SU-DHL-6 (cell line): ENCODE data around the gene MLST8.

Experiments used
- H2AFZ ChIP-seq: fragments of 200-600 bp; sonication (generic); 2 replicates; pipeline ENCODE4 v1.6.1; 2014; ENCODE audit warnings: low read depth, mild to moderate bottlenecking, moderate library complexity, mixed read lengths, antibody characterized with exemption, low read length; ENCODE audit not compliant: severe bottlenecking
- H3F3A ChIP-seq: fragments of 200-600 bp; shearing (Covaris generic); 2 replicates; pipeline ENCODE4 v1.6.0; 2016; ENCODE audit warnings: antibody characterized with exemption, mild to moderate bottlenecking; ENCODE audit not compliant: insufficient read depth
- H3K27ac ChIP-seq: fragments of 200-600 bp; sonication (generic); 2 replicates; pipeline ENCODE4 v1.5.1; 2016; ENCODE audit warnings: low read depth, mild to moderate bottlenecking, low read length, moderate library complexity, mixed read lengths
- H3K27me3 ChIP-seq: fragments of 200-600 bp; sonication (generic), shearing (Covaris generic); 2 replicates; pipeline ENCODE4 v1.6.0; 2014; ENCODE audit warnings: mild to moderate bottlenecking, low read length
- H3K36me3 ChIP-seq: fragments of 200-600 bp; sonication (generic); 2 replicates; pipeline ENCODE4 v1.6.1; 2014; ENCODE audit warnings: mild to moderate bottlenecking, low read length, mixed read lengths
- H3K4me2 ChIP-seq: fragments of 300-600, 200-600 bp; shearing (Covaris generic), sonication (generic); 2 replicates; pipeline ENCODE4 v1.6.0; 2014; ENCODE audit warnings: low read length, low read depth, mild to moderate bottlenecking; ENCODE audit not compliant: poor library complexity, severe bottlenecking
- H3K4me3 ChIP-seq: fragments of 200-600 bp; sonication (generic); 2 replicates; pipeline ENCODE4 v1.5.1; 2014; ENCODE audit warnings: antibody characterized with exemption, low read length, mild to moderate bottlenecking, mixed read lengths; ENCODE audit not compliant: insufficient read depth, poor library complexity, severe bottlenecking
- H3K79me2 ChIP-seq: fragments of 200-600 bp; sonication (generic); 2 replicates; pipeline ENCODE4 v1.6.1; 2014; ENCODE audit warnings: mild to moderate bottlenecking, low read length, moderate library complexity; ENCODE audit not compliant: insufficient read depth
- H3K9ac ChIP-seq: fragments of 200-600 bp; sonication (generic); 2 replicates; pipeline ENCODE4 v1.7.0; 2014; ENCODE audit warnings: mild to moderate bottlenecking, low read length
- H3K9me2 ChIP-seq: fragments of 200-600 bp; sonication (generic); replicated peaks from 2 replicates; pipeline ENCODE4 v1.6.1; 2014; ENCODE audit warnings: low read length; ENCODE audit not compliant: insufficient read depth
- H3K9me3 ChIP-seq: fragments of 200-600 bp; sonication (generic); 2 replicates; pipeline ENCODE4 v1.6.1; 2014; ENCODE audit warnings: low read length, mixed read lengths; ENCODE audit not compliant: insufficient read depth
- H4K20me1 ChIP-seq: fragments of 200-600 bp; sonication (generic); 2 replicates; pipeline ENCODE4 v1.6.1; 2014; ENCODE audit warnings: low read depth, mild to moderate bottlenecking, antibody characterized with exemption, low read length, moderate library complexity, mixed read lengths
- EZH2phosphoT487 ChIP-seq: fragments of 200-600 bp; sonication (generic), shearing (Covaris generic); conservative IDR thresholded peaks from 2 replicates; pipeline ENCODE4 v1.6.1; 2018; ENCODE audit warnings: mild to moderate bottlenecking, antibody characterized with exemption, low read length, moderate library complexity, mixed read lengths
- TF ChIP-seq, protein P1 (sequence below): fragments of 200-600 bp; sonication (generic); IDR thresholded peaks from one replicate; pipeline ENCODE4 v1.5.1; 2017; ENCODE audit warnings: antibody characterized with exemption, mild to moderate bottlenecking, low read length, moderate library complexity; ENCODE audit not compliant: insufficient read depth, poor library complexity, severe bottlenecking

MLST8 gene

DNA sequence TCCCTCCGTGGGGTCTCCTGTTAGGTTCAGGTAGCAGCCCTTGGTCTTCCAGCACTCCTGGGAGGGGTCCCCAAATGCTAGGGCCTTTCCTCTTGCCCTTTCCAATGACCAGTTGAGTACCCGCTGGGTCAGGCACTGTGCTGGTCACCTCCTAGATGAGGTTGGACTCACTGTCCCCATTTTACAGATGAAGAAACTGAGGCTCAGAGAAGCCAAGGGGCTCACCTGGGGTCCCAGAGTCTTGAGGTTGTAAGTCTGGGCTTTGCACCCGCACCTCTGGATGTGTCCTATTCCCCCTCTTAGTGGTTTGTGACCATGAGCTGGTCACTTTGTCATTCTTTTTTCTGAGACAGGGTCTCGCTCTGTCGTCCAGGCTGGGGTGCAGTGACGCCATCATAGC is 7.5 kb upstream of the MLST8 start:
- Histone ChIP-seq H3F3A (0 out of 2 replicates have a peak, but pooled peaks cover 8% of the 10 kb centered on the region), H3K27me3 (no peaks in the 10 kb centered on the region), H3K79me2 (no peaks in the 10 kb centered on the region), H2AFZ (no peak overlapping the region), H3K36me3 (no peaks in the 10 kb centered on the region), H3K27ac (no peak overlapping the region), H3K4me2 (no peak overlapping the region), H3K9me2 (no peaks in the 10 kb centered on the region), H4K20me1 (no peaks in the 10 kb centered on the region), H3K4me3 (no peak overlapping the region), H3K9ac (no peak overlapping the region), H3K9me3 (no peaks in the 10 kb centered on the region)
- TF ChIP-seq, protein P1, sequence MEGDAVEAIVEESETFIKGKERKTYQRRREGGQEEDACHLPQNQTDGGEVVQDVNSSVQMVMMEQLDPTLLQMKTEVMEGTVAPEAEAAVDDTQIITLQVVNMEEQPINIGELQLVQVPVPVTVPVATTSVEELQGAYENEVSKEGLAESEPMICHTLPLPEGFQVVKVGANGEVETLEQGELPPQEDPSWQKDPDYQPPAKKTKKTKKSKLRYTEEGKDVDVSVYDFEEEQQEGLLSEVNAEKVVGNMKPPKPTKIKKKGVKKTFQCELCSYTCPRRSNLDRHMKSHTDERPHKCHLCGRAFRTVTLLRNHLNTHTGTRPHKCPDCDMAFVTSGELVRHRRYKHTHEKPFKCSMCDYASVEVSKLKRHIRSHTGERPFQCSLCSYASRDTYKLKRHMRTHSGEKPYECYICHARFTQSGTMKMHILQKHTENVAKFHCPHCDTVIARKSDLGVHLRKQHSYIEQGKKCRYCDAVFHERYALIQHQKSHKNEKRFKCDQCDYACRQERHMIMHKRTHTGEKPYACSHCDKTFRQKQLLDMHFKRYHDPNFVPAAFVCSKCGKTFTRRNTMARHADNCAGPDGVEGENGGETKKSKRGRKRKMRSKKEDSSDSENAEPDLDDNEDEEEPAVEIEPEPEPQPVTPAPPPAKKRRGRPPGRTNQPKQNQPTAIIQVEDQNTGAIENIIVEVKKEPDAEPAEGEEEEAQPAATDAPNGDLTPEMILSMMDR: no peak
- no peak for TF ChIP-seq EZH2phosphoT487

DNA sequence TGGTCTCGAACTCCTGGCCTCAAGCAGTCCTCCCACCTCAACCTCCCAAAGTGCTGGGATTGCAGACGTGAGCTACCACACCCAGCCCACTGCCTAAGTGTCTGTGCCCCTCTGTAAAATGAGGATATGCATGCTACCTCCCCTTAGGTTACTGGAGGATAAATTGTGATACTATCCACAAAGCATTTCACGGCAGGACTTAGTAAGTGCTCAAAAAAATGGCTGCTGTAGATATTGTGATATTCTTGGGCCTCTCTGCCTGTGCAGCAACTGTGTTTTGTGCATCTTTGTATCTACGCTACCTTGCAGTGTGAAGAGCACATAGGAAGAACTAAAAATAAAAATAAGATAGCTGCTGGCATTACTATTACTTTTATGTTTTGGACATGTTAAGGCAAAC is 7.0 kb upstream of the MLST8 start:
- Histone ChIP-seq H3K9me3 (no peaks in the 10 kb centered on the region), H4K20me1 (no peaks in the 10 kb centered on the region), H3K79me2 (no peaks in the 10 kb centered on the region), H3K4me3 (no peak overlapping the region), H3K9me2 (no peaks in the 10 kb centered on the region), H3F3A (0 out of 2 replicates have a peak, but pooled peaks cover 8% of the 10 kb centered on the region), H3K27ac (no peak overlapping the region), H3K36me3 (no peaks in the 10 kb centered on the region), H3K27me3 (no peaks in the 10 kb centered on the region), H3K9ac (no peak overlapping the region), H2AFZ (no peak overlapping the region), H3K4me2 (no peak overlapping the region)
- no peak for TF ChIP-seq EZH2phosphoT487
- TF ChIP-seq, protein P1: no peak

GRCh38 chr16:2199095-2199494 is 6.2 kb upstream of the MLST8 start:
- Histone ChIP-seq H3F3A (0 out of 2 replicates have a peak, but pooled peaks cover 8% of the 10 kb centered on the region), H3K4me2 (no peak overlapping the region), H2AFZ (no peak overlapping the region), H3K9me2 (no peaks in the 10 kb centered on the region), H3K79me2 (no peaks in the 10 kb centered on the region), H3K9me3 (no peaks in the 10 kb centered on the region), H3K27me3 (no peaks in the 10 kb centered on the region), H4K20me1 (no peaks in the 10 kb centered on the region), H3K9ac (no peak overlapping the region), H3K27ac (no peak overlapping the region), H3K4me3 (no peak overlapping the region), H3K36me3 (no peaks in the 10 kb centered on the region)
- no peak for TF ChIP-seq EZH2phosphoT487
- TF ChIP-seq, protein P1: no peak
